Femur (tissue), 1 donor: Measurements from ENCODE around the gene HCAR2.
A peak's percentile ranks its signal among the peaks of the same experiment; 100 is the strongest.
"Not testable (repeated sequence)": the region's sequence is repeated elsewhere in the genome, so short reads cannot be mapped to it uniquely, and the experiment has no call there.

ENCODE experiments used
- DNase-seq: peaks from one replicate; pipeline ENCODE4 v3.0.0-alpha.2; 2017

The HCAR2 gene

DNA sequence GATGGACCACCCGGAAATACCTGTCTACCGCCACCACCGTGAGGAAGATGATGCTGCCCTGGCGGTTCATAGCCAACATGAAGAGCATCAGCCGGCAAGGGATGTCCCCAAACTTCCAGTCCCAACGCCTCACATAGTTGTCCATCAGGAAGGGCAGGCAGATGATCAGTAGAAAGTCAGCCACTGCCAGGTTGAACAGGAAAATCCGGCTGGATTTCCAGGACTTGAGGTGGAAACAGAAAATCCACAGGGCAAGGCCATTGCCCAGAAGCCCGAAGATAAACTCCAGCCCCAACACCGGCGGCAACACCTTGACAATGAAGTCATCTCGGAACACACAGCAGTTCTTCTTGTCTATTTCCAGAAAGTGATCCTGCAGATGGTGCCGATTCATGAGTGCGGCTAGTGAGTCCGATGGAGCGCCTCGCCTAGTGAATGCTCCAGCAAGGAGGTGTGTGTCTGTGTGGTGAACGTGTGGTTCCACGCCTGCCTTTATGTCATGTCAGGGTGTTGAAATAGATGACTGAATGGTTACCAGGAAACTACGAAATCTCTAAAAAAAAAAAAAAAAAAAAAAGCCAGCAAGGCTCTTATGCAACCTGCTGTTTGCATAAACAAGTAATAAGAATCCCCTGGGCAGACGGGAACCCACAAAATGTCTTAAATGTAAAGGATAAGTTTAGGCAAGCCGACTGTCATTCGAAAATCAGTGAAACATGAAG, at the start of gene HCAR2:
Gene HCAR2 (minus strand): TSS at position 468 of the 722 bp plus-strand sequence. CDS start 74 bp downstream, at position 394.
- DNase-seq, result peak; percentile 24

DNA sequence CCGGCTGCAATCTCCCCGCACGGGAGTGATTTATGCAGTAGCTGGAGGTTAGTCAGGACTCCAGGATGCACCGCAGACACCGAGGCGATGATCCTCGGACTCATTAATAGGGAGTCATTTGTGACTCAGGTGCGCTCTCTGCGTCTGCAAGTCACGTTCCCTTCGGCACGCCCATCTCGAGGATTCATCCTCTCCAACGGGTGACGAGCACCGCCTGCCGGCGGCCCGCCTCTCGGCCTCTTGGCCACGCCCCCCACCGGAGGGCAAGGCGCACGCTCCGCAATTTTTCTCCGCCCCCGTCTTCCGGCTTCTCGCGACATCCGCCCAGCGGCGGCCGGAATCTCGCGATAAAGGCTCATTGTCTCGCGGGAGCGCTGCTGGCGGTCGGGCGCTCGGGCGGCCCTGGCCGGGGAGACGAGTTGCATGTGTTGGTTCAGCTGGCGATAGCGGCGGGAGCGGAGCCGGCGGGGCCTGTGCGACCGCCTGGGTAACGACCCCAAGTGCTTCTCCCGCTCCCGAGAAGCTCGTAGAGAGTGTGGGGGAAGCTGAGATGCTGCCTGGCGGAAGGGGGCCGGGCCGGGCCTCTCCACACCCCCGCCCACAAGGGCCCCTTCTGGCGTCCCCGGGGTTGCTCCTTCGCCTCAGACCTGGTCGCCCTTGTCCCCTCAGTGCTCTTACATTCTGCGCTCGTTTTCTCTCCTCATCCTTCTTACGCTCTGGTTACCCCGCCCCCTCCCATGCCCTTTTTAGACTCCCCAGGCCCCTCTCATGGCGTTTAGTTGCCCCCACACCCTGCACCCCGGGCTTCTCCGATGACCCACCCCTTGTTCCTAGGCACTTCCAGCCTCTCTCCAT, 49.5 kb upstream of the HCAR2 start, which contains the start of gene DENR:
Gene DENR (plus strand): TSS at position 361 of the 855 bp plus-strand sequence. CDS start 878 bp downstream, outside the sequence.
- peak; percentile 99 for DNase-seq

GRCh38 chr12:122750781-122751515, 47.8 kb upstream of the HCAR2 start:
- DNase-seq, result not testable (repeated sequence)

GRCh38 chr12:122749569-122750332, 46.6 kb upstream of the HCAR2 start:
- no peak for DNase-seq

GRCh38 chr12:122747224-122748135, 44.3 kb upstream of the HCAR2 start:
- DNase-seq, result no peak

DNA sequence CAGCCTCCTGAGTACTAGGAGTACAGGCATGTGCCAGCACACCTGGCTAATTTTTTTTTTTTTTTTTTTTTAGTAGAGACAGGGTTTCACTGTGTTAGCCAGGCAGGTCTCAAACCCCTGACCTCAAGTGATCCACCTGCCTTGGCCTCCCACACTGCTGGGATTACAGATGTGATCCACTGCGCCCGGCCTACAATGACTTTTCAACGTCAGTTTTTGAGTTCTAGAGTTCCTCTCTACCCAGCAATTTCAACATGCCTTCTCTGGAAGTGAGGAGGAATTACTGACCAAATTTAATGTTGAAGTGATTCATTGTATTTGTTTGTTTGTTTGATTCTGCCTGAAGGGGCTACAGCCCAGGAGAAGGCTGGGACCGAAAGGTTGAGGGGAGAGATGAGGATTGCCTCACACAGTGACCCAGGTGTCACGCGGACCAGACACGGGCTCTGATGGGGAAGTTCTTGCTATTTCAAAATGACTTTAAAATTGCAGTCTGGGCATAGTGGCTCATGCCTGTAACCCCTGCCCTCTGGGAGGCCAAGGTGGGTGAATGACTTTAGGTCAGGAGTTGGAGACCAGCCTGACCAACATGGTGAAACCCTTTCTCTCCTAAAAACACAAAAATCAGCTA, 40.9 kb upstream of the HCAR2 start:
- no peak for DNase-seq

- no peak for DNase-seq
Observed at GRCh38 chr12:122740351-122740750, 37.2 kb upstream of the HCAR2 start.

DNA sequence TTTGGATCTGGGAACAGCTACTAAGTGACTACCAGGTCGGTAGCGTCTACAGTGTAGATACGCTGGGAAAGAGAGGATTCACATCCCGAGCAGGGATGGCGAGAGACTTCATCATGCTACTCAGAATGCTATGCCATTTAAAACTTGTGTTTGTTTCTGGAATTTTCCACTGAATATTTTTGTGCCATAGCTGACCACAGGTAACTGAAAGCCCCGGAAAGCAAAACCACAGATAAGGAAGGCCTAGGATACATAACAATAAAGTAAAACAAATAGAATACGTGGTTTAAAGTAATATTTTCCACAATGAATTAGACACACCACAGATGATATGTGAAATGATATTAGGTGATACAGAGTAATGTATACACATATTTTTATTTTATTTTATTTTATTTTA, 35.4 kb upstream of the HCAR2 start:
- no peak for DNase-seq

DNA sequence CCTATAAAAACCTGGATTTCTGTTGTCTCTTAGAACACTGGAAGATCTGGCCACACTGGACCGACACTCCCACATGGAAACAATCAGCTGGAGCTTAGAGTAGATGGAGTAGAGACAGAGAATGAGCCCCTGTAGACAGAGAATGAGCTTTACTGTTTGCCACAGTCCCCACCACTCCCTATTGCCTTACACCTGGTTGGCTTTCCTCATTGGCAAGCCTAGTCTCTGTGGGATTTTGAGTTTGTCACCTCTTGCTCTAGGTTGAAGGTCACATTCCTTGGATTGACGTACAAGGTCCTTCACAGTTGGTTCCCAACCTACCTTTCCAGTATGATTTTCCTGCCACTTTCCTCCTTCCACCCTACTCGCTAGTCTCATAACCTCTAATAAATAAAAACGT, 29.5 kb upstream of the HCAR2 start:
- DNase-seq, result no peak

GRCh38 chr12:122732170-122732569, 29.0 kb upstream of the HCAR2 start:
- no peak for DNase-seq

DNA sequence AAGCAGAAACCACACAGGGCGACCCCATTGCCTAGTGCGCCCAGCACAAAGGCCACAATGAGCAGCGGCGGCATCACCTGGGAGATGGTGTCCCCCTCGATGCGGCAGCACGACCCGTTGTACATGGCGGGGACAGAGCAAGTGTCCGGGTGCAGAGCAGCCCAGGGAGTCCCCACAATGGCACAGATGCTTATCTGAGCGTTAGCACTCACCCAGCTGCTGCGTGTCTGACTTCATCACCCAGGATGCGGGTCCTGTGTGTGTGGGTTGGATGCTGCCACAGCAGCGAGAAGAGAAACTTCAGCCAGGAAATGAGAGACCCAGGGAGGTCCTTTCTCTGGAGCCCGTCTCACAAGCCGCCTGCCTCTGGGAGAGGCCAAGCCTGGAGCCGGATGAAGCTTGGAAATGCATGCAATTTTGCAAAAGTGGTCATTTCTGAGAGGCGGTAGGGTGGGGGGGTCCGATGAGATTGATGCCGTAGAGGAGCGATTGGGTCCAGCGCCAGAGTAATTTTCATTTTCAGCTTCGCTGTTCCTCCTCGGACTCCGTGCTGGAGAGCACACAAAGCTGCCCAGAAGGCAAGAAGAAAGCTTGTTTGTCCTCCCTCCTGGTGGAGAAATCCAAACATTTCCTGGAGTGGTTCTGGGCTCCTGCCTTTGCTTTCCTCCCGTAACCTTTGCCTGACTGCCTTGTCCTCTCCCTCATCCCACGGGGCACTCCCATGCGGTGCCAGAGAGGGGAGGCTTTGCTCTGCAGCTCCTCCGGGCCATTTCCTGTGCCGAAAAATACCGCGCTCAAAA, 27.3 kb upstream of the HCAR2 start, which contains the start of gene HCAR1:
Gene HCAR1 (minus strand): TSS at position 630 of the 800 bp plus-strand sequence. CDS start 505 bp downstream, at position 125.
- peak; percentile 36 for DNase-seq

DNA sequence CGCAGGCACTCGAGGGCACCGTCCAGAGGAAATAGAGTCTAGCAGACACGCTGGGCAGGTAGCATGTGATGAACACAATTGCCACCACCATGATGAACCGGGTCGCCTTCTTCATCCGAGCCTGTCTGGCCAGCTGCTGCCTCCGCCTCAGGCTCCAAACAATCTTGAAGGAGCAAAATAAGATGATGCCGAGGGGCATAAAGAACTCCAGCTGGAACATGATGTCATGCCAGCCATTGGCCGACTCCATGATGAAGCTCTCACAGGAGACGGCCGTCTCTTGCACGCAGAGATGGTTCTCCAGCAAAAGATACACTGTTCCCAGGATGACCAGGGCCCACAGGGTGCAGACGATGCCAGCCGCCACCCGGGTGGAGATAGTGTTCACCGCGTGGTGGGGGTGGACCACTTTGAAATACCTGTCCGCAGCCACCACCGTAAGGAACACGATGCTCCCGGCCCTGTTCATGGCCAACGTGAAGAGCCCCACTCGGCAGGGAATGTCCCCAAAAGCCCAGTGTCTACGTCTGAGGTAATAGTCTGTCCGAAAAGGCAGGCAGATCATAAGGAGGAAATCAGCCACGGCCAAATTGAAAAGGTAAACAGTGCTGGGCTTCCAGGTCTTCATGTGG, 26.5 kb upstream of the HCAR2 start:
- DNase-seq, result no peak

DNA sequence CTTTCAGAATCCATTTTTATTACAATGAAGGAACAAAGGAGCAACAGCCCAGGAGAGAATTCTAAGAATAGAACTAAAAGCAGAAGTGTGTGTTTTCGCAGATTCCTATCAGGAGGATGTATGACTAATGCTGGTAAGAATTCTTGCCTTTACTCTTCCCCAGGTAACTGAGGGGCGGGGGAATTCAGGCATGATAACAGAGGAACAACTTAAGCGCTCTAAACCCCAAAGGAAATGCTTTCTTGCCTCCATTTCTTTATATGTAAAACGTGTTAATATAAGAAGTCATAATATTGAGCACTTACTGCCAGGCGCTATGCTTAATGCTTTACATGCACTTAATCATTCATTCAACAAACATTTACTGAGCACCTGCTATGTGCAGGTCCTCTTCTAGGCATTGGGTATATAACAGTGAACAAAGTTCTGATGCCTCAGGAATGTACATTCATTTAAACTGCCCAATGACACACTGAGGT, 23.0 kb upstream of the HCAR2 start:
- DNase-seq, result no peak

- DNase-seq, result no peak
Observed at GRCh38 chr12:122725452-122726079, 22.4 kb upstream of the HCAR2 start.

GRCh38 chr12:122724641-122725243, 21.6 kb upstream of the HCAR2 start:
- DNase-seq, result no peak

- no peak for DNase-seq
Observed at GRCh38 chr12:122722387-122722786, 19.2 kb upstream of the HCAR2 start.

DNA sequence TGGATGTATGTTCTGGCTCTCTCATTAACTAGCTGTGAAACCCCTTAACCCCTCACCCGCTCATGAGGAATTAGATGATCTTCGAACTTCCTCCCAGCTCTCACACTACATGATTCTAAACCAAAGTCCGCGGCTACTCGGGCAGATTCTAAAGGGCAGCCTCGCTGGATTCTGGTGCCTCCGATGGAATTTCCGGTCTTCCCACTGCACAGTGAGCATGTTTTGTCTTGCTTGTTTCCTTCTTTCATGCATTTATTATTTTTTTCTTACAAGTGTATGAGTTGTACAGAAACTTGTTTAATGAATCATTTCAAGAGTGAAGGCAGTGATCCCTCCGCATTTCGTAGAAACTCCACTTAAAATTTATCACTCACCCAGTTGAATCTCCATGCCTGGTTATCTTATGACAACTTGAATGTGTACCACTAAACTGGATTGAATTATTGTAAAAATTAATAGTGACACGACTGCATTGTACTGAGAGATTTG, 17.9 kb upstream of the HCAR2 start:
- no peak for DNase-seq

DNA sequence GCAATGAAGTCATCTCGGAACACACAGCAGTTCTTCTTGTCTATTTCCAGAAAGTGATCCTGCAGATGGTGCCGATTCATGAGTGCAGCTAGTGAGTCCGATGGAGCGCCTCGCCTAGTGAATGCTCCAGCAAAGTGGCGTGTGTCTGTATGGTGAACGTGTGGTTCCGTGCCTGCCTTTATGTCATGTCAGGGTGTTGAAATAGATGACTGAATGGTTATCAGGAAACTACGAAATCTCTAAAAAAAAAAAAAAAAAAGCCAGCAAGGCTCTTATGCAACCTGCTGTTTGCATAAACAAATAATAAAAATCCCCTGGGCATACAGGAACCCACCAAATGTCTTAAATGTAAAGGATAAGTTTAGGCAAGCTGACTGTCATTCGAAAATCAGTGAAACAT, 13.5 kb upstream of the HCAR2 start, which contains the start of gene HCAR3:
Gene HCAR3 (minus strand): TSS at position 154 of the 400 bp plus-strand sequence. CDS start 74 bp downstream, at position 80.
- DNase-seq, result not testable (repeated sequence)
